Mammary epithelial cell (primary cell): ENCODE data around the gene NAT8L.

ENCODE experiments used
- EZH2 ChIP-seq: IDR thresholded peaks from 2 replicates; pipeline ENCODE4 v1.6.1; 2012; ENCODE audit warnings: low read length, inconsistent platforms, borderline replicate concordance
- TF ChIP-seq, protein P1 (sequence below), 2 donors: IDR thresholded peaks in 1 of 2; conservative IDR thresholded peaks in 1 of 2; 2 replicates each; pipeline ENCODE4 v1.5.1; 2011 to 2012; ENCODE audit warnings: inconsistent platforms in 2 of 2, low read length in 2 of 2, mild to moderate bottlenecking in 2 of 2, control low read depth in 1 of 2, low read depth in 1 of 2; ENCODE audit not compliant: insufficient read depth in 1 of 2; ENCODE audit errors: extremely low read depth in 1 of 2

DNA sequence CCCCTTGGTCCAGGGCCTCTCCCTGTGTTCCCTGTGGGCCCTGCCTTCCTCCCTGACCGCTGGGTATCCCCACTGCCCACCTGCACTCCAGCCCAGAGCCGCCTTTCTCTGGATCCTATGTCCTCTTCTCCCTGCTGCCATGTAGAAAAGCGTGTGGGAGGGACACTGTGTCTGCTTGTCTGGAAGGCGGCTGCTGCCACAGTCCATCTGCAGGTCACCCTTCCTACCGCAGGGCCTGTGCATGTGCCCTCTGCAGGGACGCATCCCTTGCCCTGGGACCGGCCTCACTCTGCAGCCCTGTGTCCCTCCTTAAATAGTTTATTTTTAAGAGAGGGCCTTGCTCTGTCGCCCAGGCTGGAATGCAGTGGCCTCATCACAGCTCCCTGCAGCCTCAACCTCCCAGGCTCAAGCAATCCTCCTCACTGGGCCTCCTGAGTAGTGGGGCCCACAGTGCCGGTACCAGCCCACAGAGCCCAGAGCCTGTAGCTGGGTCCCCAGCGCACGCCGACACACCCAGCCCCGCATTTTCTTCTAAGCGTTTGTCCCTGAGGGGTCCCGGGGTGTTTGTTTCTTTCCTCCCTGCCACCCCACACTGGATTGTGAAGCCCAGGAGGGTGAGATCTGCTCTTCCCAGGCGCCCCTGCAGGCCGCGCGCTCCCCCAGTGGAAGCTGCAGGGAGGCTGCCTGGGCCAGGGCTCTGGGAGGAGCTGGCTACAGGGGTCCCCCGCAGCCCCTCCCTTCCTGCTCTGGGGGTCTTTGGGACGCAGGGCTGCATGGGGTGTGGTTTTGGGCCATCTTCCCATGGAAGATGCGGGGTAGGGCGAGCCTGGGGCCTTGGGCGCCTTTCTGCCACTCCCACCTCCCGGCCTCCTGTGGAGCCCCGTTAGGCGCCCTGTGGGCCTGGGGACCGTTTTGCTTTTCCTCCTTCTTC, 12.8 kb upstream of the NAT8L start:
- TF ChIP-seq, protein P1, sequence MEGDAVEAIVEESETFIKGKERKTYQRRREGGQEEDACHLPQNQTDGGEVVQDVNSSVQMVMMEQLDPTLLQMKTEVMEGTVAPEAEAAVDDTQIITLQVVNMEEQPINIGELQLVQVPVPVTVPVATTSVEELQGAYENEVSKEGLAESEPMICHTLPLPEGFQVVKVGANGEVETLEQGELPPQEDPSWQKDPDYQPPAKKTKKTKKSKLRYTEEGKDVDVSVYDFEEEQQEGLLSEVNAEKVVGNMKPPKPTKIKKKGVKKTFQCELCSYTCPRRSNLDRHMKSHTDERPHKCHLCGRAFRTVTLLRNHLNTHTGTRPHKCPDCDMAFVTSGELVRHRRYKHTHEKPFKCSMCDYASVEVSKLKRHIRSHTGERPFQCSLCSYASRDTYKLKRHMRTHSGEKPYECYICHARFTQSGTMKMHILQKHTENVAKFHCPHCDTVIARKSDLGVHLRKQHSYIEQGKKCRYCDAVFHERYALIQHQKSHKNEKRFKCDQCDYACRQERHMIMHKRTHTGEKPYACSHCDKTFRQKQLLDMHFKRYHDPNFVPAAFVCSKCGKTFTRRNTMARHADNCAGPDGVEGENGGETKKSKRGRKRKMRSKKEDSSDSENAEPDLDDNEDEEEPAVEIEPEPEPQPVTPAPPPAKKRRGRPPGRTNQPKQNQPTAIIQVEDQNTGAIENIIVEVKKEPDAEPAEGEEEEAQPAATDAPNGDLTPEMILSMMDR (conservative IDR thresholded peaks at IDR 0.05 in 1 of 2, IDR thresholded peaks at IDR 0.05 in 1 of 2; ENCODE audit: extremely low read depth in 1 of 2, insufficient read depth in 1 of 2, low read depth in 1 of 2, low read length in 2 of 2) = no peak
- no peak for TF ChIP-seq EZH2
